GM21367 (cell line): ENCODE data around the gene MICAL2.
A peak's percentile ranks its signal among the peaks of the same experiment; 100 is the strongest.

Experiments used
- ATAC-seq: cut with Tn5 transposase; IDR thresholded peaks from one replicate; pipeline ENCODE4 v1.9.1; 2021; ENCODE audit not compliant: unreplicated experiment

The MICAL2 gene

GRCh38 chr11:12221051-12221535 lies 110.7 kb downstream of the MICAL2 start:
- ATAC-seq: no peak

DNA sequence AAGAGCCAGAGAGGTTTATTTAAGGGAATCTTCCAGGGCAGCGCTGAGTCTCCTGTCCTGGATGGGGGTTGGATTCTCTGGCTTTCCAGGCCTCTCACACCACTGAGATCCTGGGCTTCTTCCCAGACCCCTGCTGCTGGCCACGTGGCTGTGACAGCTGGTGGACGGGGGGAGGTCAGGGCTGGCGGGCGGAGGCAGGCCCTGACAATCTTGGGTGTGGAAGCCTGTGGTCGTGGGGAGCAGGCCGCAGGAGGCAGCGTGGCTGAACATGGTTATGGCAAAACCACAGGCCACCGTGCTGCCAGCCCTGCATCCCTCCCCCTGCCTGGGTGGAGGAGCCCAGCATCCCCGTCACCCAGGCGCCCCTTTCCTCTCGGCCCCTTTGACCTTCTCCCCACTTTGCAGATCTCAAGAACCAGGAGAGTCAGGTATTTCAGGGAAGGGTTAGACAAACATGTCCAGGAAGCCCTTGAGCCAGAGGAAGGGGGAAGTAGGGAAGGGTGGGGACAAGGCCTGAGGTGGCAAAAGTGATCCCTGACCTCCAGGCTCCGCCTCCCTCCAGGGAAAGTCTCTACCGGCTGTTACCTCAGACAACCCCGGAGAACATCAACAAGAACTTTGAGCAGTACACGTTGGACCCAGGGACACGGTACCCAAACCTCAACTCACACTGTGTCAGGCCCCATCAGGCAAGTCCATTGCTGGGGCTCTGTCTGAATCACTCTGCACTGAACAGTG lies 111.8 kb downstream of the MICAL2 start:
- no peak for ATAC-seq

- ATAC-seq: no peak
These were observed 113.6 kb downstream of the MICAL2 start for GRCh38 chr11:12223771-12224536.

DNA sequence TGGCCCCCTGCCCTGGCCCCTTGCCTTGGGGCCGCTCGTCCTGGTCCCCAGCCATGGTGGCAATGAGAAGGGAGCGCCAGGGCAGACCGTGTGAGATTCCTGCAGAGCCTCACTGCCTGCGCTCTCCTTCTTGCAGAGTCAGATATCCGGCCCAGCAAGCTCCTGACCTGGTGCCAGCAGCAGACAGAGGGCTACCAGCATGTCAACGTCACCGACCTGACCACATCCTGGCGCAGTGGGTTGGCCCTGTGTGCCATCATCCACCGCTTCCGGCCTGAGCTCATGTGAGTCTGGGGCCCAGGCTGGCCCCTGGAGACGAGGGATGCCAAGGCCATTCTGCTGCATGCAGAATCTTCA lies 114.1 kb downstream of the MICAL2 start:
- ATAC-seq: peak; percentile 97

GRCh38 chr11:12225046-12225739 lies 114.8 kb downstream of the MICAL2 start:
- no peak for ATAC-seq

DNA sequence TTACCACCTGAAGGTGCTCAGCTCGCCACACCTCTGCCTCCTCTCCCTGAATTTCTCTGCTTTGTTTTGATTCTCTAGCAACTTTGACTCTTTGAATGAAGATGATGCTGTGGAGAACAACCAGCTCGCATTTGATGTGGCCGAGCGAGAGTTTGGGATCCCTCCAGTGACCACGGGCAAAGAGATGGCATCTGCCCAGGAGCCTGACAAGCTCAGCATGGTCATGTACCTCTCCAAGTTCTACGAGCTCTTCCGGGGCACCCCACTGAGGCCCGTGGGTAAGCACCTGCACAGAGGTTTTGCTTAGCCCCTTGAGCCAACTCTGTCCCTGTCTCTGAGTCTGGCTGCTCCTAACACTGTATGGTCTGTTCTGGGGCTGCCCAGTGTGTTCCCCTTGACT lies 115.7 kb downstream of the MICAL2 start:
- ATAC-seq: no peak

GRCh38 chr11:12229450-12230229 lies 119.2 kb downstream of the MICAL2 start:
- no peak for ATAC-seq

GRCh38 chr11:12232160-12232559 lies 121.8 kb downstream of the MICAL2 start:
- ATAC-seq: no peak

GRCh38 chr11:12232817-12233601 lies 122.6 kb downstream of the MICAL2 start:
- ATAC-seq: no peak

DNA sequence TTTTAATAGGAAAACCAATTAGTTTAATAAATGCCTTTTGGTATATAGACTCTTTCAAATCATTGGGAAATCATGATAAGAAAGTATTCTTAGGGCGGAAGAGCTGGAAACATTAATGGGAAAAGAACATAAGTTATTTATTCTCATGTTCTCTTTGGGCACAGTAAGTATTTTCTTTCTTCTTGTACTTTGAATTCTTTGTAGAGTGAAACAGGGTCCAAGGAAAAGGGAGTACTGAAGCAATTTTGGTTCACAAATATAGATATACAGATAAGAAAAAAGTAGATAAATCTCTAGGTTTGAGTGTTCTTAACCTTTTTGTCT lies 123.2 kb downstream of the MICAL2 start:
- ATAC-seq: no peak

GRCh38 chr11:12234221-12234620 lies 123.8 kb downstream of the MICAL2 start:
- ATAC-seq: no peak

GRCh38 chr11:12235080-12235479 lies 124.7 kb downstream of the MICAL2 start:
- ATAC-seq: no peak

DNA sequence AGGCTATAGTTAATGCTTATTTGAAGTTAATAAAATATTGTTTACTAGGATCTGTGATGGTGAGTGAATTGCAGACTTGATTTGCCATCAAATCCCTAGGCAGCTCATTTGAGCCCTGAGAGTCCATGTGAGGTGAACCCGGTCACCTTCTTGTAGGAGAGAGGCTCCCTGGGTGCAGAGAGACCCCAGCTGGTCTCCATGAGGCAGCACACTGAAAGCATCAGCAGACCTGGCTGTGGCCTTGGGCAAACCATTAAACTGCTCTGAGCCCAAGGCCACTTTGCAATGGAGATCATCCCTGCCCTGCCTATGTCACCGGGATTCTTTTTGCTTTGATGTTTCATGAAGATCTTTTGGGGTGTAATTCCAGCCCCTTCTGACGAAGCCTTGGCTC lies 125.2 kb downstream of the MICAL2 start:
- ATAC-seq: no peak

DNA sequence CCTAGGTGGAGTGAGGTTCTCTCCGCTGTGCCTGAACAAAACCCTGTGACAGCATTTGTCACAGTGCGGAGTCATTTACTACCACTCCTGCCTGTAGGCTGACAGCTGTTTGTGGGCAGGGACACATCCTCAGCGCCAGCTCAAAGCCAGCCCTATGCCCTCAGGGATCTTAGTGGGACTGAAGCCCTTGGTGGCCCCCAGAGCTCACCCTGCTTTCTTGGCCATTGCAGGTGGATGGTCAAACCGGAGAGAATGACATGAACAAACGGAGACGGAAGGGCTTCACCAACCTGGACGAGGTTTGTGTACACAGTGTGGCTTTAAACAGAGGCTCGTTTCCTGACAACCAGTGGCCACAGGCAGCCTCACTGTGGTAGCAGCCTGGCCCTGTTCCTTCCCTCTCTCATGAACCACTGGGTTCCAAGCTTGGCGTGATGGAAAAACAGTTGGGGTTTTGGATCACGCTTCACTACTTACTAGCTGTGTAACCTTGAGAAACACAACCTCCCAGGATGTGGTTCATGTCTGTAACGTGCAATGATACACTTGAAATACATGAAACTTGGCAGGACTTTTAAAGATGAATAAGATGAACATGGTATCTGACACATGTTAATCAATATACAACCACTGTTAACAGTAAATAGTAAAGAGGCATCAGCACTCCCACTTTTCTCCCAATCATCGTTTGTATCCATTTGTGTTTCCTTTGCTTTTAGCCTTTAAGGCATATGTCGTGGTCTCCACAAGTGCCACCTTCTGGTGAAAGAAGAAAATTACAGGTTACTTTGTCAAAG lies 125.8 kb downstream of the MICAL2 start:
- peak; percentile 79 for ATAC-seq

GRCh38 chr11:12236744-12237101 lies 126.3 kb downstream of the MICAL2 start:
- ATAC-seq: no peak

GRCh38 chr11:12237381-12237784 lies 127.0 kb downstream of the MICAL2 start:
- ATAC-seq: no peak

- no peak for ATAC-seq
These were observed 128.0 kb downstream of the MICAL2 start for GRCh38 chr11:12238420-12238819.

DNA sequence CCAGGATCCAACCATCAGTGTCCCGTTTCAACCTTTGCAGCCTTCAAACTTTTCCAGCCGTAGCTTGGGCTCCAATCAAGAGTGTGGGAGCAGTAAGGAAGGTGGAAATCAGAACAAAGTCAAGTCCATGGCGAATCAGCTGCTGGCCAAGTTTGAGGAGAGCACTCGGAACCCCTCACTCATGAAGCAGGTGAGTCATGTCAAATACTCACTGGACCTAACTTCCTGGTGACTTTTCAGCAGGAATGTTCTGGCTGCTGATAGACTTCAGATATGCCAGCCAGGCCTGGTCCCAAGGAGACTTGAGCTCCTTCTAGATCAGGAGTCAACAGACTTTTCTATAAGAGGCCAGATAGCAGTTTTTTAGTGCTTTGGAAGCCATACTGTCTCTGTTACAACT lies 129.0 kb downstream of the MICAL2 start:
- no peak for ATAC-seq

GRCh38 chr11:12239804-12240371 lies 129.5 kb downstream of the MICAL2 start:
- ATAC-seq: no peak
